Hepatocyte (in vitro differentiated cells): Measurements from ENCODE around the gene RPUSD3. TPM values are rescaled to one million over a fixed set of nuclear protein-coding genes. Genes with fewer than 3 reads are reported as not detected.

ENCODE experiments used
- DNase-seq: peaks from one replicate; pipeline ENCODE4 v3.0.0-alpha.2; 2016; ENCODE audit warnings: low spot score
- H2AFZ ChIP-seq: fragments of 200-600 bp; sonication (generic); 2 replicates; pipeline ENCODE4 v1.6.0; 2016; ENCODE audit warnings: antibody characterized with exemption, mild to moderate bottlenecking
- H3K27ac ChIP-seq: fragments of 200-600 bp; sonication (generic); 2 replicates; pipeline ENCODE4 v1.5.1; 2016; ENCODE audit warnings: mild to moderate bottlenecking
- H3K27me3 ChIP-seq: fragments of 200-600 bp; sonication (generic); 2 replicates; pipeline ENCODE4 v1.6.1; 2016
- H3K36me3 ChIP-seq: fragments of 200-600 bp; sonication (generic); replicated peaks from 2 replicates; pipeline ENCODE4 v1.5.1; 2016; ENCODE audit warnings: low read depth; ENCODE audit not compliant: insufficient read depth
- H3K4me1 ChIP-seq: fragments of 200-600 bp; sonication (generic); 2 replicates; pipeline ENCODE4 v1.5.1; 2016; ENCODE audit warnings: mild to moderate bottlenecking, moderate library complexity; ENCODE audit not compliant: insufficient read depth
- H3K4me2 ChIP-seq: fragments of 200-600 bp; sonication (generic); 2 replicates; pipeline ENCODE4 v1.6.0; 2016
- H3K4me3 ChIP-seq: fragments of 200-600 bp; sonication (generic); 2 replicates; pipeline ENCODE4 v1.5.1; 2016; ENCODE audit warnings: mild to moderate bottlenecking
- H3K79me2 ChIP-seq: fragments of 200-600 bp; sonication (generic); 2 replicates; pipeline ENCODE4 v1.6.0; 2017; ENCODE audit warnings: mild to moderate bottlenecking
- H3K9me2 ChIP-seq: fragments of 200-600 bp; sonication (generic); replicated peaks from 2 replicates; pipeline ENCODE4 v1.6.0; 2017; ENCODE audit warnings: mild to moderate bottlenecking; ENCODE audit not compliant: insufficient read depth
- H3K9me3 ChIP-seq: fragments of 200-600 bp; sonication (generic); 2 replicates; pipeline ENCODE4 v1.5.1; 2016; ENCODE audit warnings: low read depth, mild to moderate bottlenecking
- H4K20me1 ChIP-seq: fragments of 200-600 bp; sonication (generic); 2 replicates; pipeline ENCODE4 v1.6.0; 2016; ENCODE audit warnings: mild to moderate bottlenecking; ENCODE audit not compliant: insufficient read depth, poor library complexity, severe bottlenecking
- EZH2 ChIP-seq: fragments of 200-600 bp; sonication (generic); IDR thresholded peaks from 2 replicates; pipeline ENCODE4 v1.6.1; 2016; ENCODE audit warnings: antibody characterized with exemption, mild to moderate bottlenecking, borderline replicate concordance
- EZH2phosphoT487 ChIP-seq: fragments of 200-600 bp; sonication (generic); IDR thresholded peaks from one replicate; pipeline ENCODE4 v1.6.1; 2018; ENCODE audit warnings: antibody characterized with exemption, mild to moderate bottlenecking, low read depth, moderate library complexity; ENCODE audit not compliant: unreplicated experiment, severe bottlenecking
- WGBS: methylation state at CpG from one replicate; pipeline ENCODE4 v1.1.6; 2016; ENCODE audit warnings: low lambda C conversion rate; ENCODE audit errors: missing lambda C conversion rate; 5-methylcytosine and 5-hydroxymethylcytosine counted together
- polyA plus RNA-seq: library from polyadenylated mRNA; unstranded; fragments of >200 nt; fragmentation: Nextera tagmentation; extraction: Ambion mirVana; gene quantifications from 2 replicates; pipeline ENCODE4 v1.2.1, GENCODE V29; 2016
- total RNA-seq: library from RNA; depleted of rRNA; stranded (reverse); fragments of >200 nt; gene quantifications from 2 replicates; pipeline ENCODE4 v1.2.3, GENCODE V29; 2014
- TF ChIP-seq, protein P1 (sequence below): fragments of 200-600 bp; sonication (generic); IDR thresholded peaks from 2 replicates; pipeline ENCODE4 v1.5.1; 2016; ENCODE audit warnings: antibody characterized with exemption, mild to moderate bottlenecking; ENCODE audit not compliant: poor library complexity

RPUSD3 gene
- total and polyA plus RNA-seq, 2 experiments from 2014 or later = 37.4 to 74.7 TPM

DNA sequence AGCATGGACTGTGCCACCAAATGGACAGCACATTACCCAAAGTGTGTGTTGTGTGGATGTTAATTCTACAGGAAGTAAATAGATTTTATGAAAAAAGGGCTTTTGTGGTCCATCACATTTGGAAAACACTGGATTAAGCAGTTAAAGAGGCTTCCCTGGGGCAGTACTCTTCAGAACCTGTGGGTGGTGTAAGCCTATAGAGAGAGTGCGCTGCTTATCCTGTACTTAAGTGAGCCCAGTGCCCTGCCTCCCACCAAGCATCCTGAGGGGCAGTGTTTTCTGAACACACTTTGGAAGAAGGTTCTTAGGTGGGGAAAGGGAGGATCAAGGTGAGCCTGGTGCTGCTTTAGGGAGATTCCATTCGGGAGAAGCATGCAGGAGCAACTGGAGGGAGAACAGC lies 22.9 kb downstream of the RPUSD3 start:
- DNase-seq = no peak

DNA sequence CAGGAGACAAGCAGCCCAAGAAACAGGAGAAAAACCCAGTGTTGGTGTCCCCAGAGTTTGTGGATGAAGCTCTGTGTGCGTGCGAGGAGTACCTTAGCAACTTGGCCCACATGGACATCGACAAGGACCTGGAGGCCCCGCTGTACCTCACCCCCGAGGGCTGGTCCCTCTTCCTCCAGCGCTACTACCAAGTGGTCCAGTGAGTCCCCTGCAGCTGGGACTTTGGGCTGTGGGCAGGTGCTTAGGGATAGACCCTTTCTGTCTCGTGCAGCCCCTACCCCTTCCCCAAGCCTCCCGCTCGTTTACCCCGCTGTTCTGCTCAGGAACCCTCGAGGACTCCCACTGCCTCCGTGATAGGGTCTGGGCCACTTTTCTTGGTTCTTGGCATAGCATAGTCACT lies 23.3 kb downstream of the RPUSD3 start:
- Histone ChIP-seq H3K4me2 (no peak overlapping the region), H3K4me3 (no peak overlapping the region), H3K9me3 (no peaks in the 10 kb centered on the region), H4K20me1 (no peaks in the 10 kb centered on the region), H3K27ac (no peak overlapping the region), H3K36me3 (no peaks in the 10 kb centered on the region), H2AFZ (no peak overlapping the region), H3K79me2 (no peaks in the 10 kb centered on the region), H3K9me2 (no peaks in the 10 kb centered on the region), H3K27me3 (no peaks in the 10 kb centered on the region), H3K4me1 (no peaks in the 10 kb centered on the region)
- WGBS = 90% methylated on average over 10 of the region's 12 CpGs
- TF ChIP-seq, protein P1, sequence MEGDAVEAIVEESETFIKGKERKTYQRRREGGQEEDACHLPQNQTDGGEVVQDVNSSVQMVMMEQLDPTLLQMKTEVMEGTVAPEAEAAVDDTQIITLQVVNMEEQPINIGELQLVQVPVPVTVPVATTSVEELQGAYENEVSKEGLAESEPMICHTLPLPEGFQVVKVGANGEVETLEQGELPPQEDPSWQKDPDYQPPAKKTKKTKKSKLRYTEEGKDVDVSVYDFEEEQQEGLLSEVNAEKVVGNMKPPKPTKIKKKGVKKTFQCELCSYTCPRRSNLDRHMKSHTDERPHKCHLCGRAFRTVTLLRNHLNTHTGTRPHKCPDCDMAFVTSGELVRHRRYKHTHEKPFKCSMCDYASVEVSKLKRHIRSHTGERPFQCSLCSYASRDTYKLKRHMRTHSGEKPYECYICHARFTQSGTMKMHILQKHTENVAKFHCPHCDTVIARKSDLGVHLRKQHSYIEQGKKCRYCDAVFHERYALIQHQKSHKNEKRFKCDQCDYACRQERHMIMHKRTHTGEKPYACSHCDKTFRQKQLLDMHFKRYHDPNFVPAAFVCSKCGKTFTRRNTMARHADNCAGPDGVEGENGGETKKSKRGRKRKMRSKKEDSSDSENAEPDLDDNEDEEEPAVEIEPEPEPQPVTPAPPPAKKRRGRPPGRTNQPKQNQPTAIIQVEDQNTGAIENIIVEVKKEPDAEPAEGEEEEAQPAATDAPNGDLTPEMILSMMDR = no peak
- TF ChIP-seq EZH2 = no peak
- TF ChIP-seq EZH2phosphoT487 = no peak
- no peak for DNase-seq

More for the DNA sequence above, 22.9 kb downstream of the RPUSD3 start:
- no peaks in the 10 kb centered on the region for H3K9me3 ChIP-seq
- H3K36me3 ChIP-seq = no peaks in the 10 kb centered on the region
- H3K4me2 ChIP-seq = no peak overlapping the region
- no peaks in the 10 kb centered on the region for H4K20me1 ChIP-seq
- no peaks in the 10 kb centered on the region for H3K9me2 ChIP-seq
- H2AFZ ChIP-seq = no peak overlapping the region
- 41% methylated on average over 2 of the region's 2 CpGs for WGBS
- TF ChIP-seq, protein P1 = peak; percentile 19
- no peak for TF ChIP-seq EZH2
- H3K4me1 ChIP-seq = no peaks in the 10 kb centered on the region
- H3K79me2 ChIP-seq = no peaks in the 10 kb centered on the region
- H3K27ac ChIP-seq = no peak overlapping the region
- H3K27me3 ChIP-seq = no peaks in the 10 kb centered on the region
- H3K4me3 ChIP-seq = no peak overlapping the region

GRCh38 chr3:9818666-9819335 lies 25.0 kb downstream of the RPUSD3 start:
- H3K4me2 ChIP-seq = no peak overlapping the region
- H4K20me1 ChIP-seq = no peaks in the 10 kb centered on the region
- H3K4me1 ChIP-seq = no peaks in the 10 kb centered on the region
- H3K9me3 ChIP-seq = no peaks in the 10 kb centered on the region
- H3K4me3 ChIP-seq = no peak overlapping the region
- no peaks in the 10 kb centered on the region for H3K36me3 ChIP-seq
- DNase-seq = no peak
- H3K27me3 ChIP-seq = no peaks in the 10 kb centered on the region
- no peak overlapping the region for H2AFZ ChIP-seq
- WGBS = 99% methylated on average over 6 of the region's 7 CpGs
- TF ChIP-seq EZH2 = no peak
- TF ChIP-seq, protein P1 = no peak
- TF ChIP-seq EZH2phosphoT487 = no peak
- H3K79me2 ChIP-seq = no peaks in the 10 kb centered on the region
- H3K9me2 ChIP-seq = no peaks in the 10 kb centered on the region
- no peak overlapping the region for H3K27ac ChIP-seq

DNA sequence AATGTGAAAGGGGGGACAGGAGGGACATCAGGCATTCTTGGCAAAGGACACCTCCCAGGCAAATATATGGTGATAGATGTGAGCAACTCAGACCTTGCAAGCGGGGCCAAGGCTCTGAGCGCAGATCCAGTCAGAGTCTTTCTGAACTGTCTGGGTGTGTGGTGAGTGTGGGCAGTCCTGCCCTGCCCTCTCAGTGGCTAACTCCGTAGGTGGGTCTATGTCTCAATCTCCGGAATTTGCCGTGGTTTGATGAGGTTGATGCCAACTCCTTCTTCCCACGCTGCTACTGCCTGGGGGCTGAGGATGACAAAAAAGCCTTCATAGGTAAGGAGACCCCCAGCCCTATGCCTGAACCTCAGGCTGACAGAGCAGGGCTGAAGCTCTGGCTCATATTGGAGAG lies 26.4 kb downstream of the RPUSD3 start:
- Histone ChIP-seq H3K9me3 (no peaks in the 10 kb centered on the region), H3K4me2 (no peak overlapping the region), H3K27me3 (no peaks in the 10 kb centered on the region), H3K4me1 (no peaks in the 10 kb centered on the region), H2AFZ (no peak overlapping the region), H3K9me2 (no peaks in the 10 kb centered on the region), H3K36me3 (no peaks in the 10 kb centered on the region), H3K27ac (no peak overlapping the region), H4K20me1 (no peaks in the 10 kb centered on the region), H3K4me3 (no peak overlapping the region), H3K79me2 (no peaks in the 10 kb centered on the region)
- no peak for DNase-seq
- no peak for TF ChIP-seq EZH2
- TF ChIP-seq EZH2phosphoT487 = no peak
- TF ChIP-seq, protein P1 = no peak
- 95% methylated on average over 6 of the region's 6 CpGs for WGBS
